Activated CD4-positive, alpha-beta T cell treated with anti-CD3 and anti-CD28 coated beads for 48 hours (primary cell): ENCODE data around the gene TNRC6C.

Experiments used
- DNase-seq: peaks from one replicate; pipeline ENCODE4 v3.0.0-alpha.2; 2020

The TNRC6C gene

GRCh38 chr17:77957857-77958715 is at the start of gene TNRC6C:
TNRC6C (plus strand) TSS chr17:77958703; CDS start chr17:78004207, 45,504 bp downstream.
- peak; percentile 100 for DNase-seq

DNA sequence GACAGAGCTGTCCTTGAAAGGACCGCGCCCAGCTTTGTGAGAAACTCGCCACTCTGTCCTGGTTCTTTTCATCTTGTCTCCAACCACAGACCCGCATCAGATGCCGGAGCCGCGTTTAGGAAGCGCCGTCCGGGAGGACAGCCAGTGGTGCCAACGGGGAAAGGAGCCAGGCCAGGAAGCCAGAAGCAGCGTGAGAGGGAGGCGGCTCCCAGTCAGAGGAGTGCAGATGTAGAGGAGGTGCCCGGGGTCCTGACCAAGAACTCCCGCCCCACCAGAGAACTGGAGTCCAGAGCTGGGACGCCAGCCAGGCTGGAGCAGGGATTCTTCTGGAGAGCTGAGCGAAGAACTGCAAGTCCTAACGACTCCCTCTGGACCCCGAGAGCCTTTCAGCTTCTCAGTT is 49.3 kb upstream of the TNRC6C start:
- DNase-seq: no peak

- DNase-seq: no peak
Observed at GRCh38 chr17:77909816-77910215, 48.7 kb upstream of the TNRC6C start.

DNA sequence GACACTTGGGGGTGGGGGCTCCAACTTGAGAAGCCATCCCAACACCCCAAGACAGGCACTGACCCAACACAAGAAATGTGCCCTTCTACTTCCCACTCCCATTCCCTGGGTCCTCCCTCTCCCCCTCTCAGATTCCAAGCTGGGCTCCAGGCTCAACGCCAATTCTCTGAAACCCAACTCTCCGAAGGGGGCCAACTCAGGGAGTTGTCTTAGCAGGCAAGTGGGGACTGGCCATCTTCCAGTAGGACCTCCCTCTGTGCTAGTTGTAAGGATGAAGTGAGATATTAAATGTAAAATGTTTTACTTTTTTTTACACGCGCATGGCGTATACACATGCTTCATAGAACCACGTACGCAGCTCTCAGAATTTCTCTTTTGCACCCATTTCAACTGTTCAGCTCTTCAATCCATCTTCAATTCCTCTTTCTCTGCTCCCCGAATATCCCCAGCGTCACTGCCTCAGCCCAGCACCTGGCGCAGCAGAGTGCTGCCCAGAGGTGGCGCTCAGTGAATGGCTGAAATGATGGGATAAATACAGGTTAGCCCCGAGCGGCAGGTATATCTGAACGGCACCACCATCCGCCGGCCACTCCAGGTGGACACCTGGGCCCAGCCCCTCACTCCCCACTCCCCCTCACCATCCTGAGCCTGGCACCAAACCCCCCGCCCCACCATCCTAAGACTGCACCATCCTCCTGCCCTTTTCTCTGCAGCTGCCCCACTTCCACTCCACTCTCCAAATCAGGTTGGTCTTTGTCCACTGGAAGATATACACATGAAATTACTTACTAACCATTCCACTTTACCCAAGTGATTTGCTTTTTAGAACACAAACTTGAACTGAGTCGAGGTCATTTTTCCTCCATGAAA is 43.9 kb upstream of the TNRC6C start:
- no peak for DNase-seq

- no peak for DNase-seq
Observed at GRCh38 chr17:77915594-77916021, 42.9 kb upstream of the TNRC6C start.

GRCh38 chr17:77916264-77916663 is 42.2 kb upstream of the TNRC6C start:
- no peak for DNase-seq

GRCh38 chr17:77916703-77917481 is 41.6 kb upstream of the TNRC6C start:
- no peak for DNase-seq

- DNase-seq: no peak
Observed at GRCh38 chr17:77919276-77919675, 39.2 kb upstream of the TNRC6C start.

GRCh38 chr17:77923135-77923534 is 35.4 kb upstream of the TNRC6C start:
- no peak for DNase-seq

DNA sequence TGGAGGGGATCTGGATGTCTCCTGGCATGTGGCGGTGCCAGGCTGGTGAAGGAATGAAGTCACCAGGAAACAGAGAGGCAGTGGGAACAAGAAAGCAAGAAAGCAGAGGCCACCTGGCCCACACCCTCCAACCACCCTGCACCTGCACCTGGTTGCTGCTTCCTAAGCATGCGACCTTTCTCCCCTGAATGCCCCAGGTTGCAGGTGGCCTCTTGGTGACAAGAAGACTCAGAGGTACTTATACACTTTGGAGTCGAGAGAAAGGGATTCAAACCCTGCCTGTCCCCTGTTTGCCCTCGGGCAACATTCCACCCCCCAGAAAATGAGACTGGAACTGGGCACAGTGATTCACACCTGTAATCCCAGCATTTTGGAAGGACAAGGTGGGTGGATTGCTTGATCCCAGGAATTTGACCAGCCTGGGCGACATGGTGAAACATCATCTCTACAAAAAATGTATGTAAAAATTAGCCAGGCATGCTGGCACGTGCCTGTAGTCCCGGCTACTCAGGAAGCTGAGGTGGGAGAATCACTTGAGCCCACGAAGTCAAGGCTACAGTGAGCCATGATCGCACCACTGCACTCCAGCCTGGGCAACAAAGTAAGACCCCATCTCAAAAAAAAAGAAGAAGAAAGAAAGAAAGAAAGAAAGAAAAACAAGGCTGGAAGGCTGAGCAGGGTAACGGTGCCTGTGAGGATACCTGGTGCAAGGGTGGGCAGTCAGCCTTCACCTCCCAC is 34.6 kb upstream of the TNRC6C start:
- no peak for DNase-seq

- DNase-seq: no peak
Observed at GRCh38 chr17:77924757-77925336, 33.7 kb upstream of the TNRC6C start.

GRCh38 chr17:77925831-77926543 is 32.5 kb upstream of the TNRC6C start:
- DNase-seq: no peak

GRCh38 chr17:77926981-77927380 is 31.5 kb upstream of the TNRC6C start:
- DNase-seq: no peak

- no peak for DNase-seq
Observed at GRCh38 chr17:77927777-77928518, 30.6 kb upstream of the TNRC6C start.

- no peak for DNase-seq
Observed at GRCh38 chr17:77928519-77929179, 29.9 kb upstream of the TNRC6C start.

DNA sequence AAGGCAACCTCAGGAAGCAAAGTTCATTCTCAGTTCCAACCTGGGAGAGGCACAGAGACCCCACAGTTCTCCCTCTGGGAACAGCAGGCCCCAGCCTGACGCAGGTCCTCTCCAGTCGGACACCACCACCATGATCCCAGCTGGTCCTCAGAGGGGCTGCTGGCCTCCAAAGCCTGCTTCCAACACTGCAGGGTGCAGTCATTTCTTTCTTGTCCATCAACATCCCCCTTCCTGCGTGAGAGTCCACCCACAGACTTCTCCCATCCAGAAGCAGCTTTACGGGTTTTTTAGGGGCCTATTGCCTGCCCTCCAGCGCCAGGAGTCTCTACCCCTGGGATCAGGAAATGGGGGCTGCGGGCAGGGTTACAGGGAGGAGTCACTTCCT is 29.3 kb upstream of the TNRC6C start:
- DNase-seq: no peak

DNA sequence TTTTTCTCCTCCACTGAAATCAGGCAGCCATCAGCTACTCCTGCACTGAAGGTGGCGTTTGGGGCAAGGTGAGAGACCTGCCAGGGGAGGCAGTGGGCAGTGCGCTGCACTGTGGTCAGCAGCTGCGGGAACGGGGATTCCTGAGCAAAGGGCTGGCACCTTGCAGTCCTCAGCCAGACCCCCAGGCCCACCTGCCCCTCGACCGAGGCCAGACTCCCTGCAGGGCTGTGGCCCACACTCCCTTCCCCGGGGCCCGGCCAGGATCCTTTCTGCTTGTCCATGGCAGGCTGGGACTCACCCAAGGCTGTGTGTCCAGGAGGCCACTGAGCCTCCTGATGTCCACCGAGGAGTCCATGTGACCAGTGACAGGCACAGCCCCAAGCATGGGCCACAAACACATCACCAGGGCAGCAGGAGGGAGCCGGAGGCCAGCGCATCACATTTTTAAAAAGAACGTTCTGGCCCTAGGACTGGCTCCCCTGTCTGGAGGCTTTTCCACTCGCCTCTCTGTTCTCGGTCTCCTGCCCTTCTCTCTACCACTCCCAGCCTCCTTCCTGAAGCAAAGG is 28.5 kb upstream of the TNRC6C start:
- no peak for DNase-seq

DNA sequence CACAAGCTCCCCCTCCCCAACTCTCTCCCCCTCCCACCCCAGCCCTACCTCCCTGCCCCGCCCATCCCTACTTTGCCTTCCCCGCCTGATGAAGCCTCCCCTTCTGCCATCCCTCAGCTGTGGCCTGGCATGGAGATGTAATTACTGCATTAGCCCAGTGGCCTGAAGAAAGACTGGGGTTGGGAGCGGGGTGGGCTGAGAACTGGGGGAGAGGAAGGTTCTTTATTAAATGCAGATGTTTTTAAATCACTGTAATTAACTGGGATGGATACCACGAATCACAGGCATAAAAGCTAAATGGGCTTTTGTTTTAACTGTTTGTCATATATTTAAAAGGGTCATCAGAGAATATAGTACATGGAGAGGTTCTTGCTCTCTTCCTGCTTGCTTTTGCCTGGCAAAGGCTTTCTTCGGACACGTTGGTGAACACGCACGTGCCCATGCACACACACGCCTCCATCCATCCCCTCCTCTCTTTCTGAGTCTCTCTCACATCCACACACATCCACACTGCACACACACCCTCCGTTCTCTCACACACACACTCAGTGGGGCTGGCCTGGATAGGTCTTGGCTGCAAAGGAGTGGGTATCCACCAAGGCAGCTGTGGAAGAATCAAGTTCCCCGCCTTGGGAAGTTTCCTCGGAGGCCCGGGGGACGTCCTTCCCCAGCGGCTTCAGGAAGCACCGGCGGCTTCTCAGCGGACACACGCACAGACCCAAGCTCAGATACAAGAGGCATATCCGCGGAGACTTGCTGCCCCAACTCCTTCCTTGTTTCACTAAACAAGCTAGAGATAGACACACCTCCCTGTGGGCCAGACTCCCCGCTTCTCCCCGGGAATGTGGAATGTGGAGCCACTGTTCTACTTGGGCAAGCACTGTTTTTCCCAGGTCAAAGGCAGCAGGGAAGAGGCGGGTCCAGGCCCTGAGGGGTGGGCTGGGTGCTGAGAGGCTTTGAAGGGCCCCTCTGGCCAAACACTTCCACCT is 27.4 kb upstream of the TNRC6C start:
- DNase-seq: no peak
